Activated CD4-positive, alpha-beta T cell treated with anti-CD3 and anti-CD28 coated beads, Interleukin-2, amount 10 ng/mL, durations not matched to agents 7 days and 5 days (primary cell): ENCODE results near the gene NOP10. TPM values are rescaled to one million over a fixed set of nuclear protein-coding genes. Genes with fewer than 3 reads are reported as not detected.

Source experiments
- CTCF ChIA-PET: fragments of 350-600 bp; sonication (Branson Sonifier 250); formaldehyde crosslinking; loops from one replicate; lab custom pipeline; 2021; ENCODE audit warnings: antibody characterized with exemption; lab: Charles Lee
- POLR2A ChIA-PET: fragments of 350-600 bp; sonication (Branson Sonifier 250); formaldehyde crosslinking; loops from one replicate; lab custom pipeline; 2021; ENCODE audit warnings: antibody characterized with exemption; lab: Charles Lee
- DNase-seq: peaks from one replicate; pipeline ENCODE4 v3.0.0-alpha.2; 2020
- H3K27ac Mint-ChIP-seq: one replicate; pipeline ENCODE4 v1.8.0; 2021; ENCODE audit warnings: mild to moderate bottlenecking, moderate library complexity, mixed read lengths
- H3K27me3 Mint-ChIP-seq: one replicate; pipeline ENCODE4 v1.8.0; 2021; ENCODE audit warnings: mixed read lengths
- H3K36me3 Mint-ChIP-seq: one replicate; pipeline ENCODE4 v1.8.0; 2021; ENCODE audit warnings: low read depth, mixed read lengths
- H3K4me1 Mint-ChIP-seq: one replicate; pipeline ENCODE4 v1.8.0; 2021; ENCODE audit warnings: mixed read lengths
- H3K4me3 Mint-ChIP-seq: one replicate; pipeline ENCODE4 v1.8.0; 2021; ENCODE audit warnings: mild to moderate bottlenecking, moderate library complexity, mixed read lengths
- H3K9me3 Mint-ChIP-seq: one replicate; pipeline ENCODE4 v1.8.0; 2021; ENCODE audit warnings: mixed read lengths
- microRNA-seq: library from miRNA; unstranded; fragments of <30 nt; microRNA quantifications from one replicate; pipeline ENCODE4 v1.2.0, GENCODE V29; 2021; ENCODE audit warnings: borderline microRNAs expressed, borderline replicate concordance
- total RNA-seq, 2 experiments: library from RNA; stranded (reverse); gene quantifications; one replicate each; pipeline ENCODE4 v1.2.3, GENCODE V29; 2021

NOP10 gene
- total RNA-seq, 2 experiments from 2014 or later = 162 to 207 TPM

DNA sequence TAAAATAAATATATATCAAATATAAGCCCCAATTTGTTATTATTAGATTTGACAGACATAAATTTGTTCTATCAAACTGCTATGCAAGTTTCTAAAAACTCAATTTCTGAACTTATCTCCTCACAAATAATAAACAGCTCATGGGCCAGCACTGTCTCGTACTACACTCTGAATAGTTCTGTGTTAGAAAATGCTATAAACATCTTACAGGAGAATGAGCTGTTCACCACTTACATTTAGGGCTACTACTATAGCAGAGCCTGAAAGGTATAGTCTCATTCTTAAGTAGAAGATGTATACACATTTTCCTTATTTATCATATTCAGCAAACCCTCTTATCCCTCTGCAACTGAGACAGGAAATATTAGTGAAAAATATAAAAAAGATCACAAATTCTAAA is 18.0 kb downstream of the NOP10 start:
- peaks cover 6% of the 10 kb centered on the region for H3K36me3 Mint-ChIP-seq
- H3K27ac Mint-ChIP-seq = no peak overlapping the region
- CTCF ChIA-PET = interaction anchor here (0.7 to 1.0 kb wide), 2 partner anchors 11 to 42 kb away, joined by 3 read pairs; partner anchors contain the start of gene LPCAT4
- peaks cover 50% of the 10 kb centered on the region for H3K4me1 Mint-ChIP-seq
- DNase-seq = no peak
- H3K9me3 Mint-ChIP-seq = no peaks in the 10 kb centered on the region
- POLR2A ChIA-PET = no interaction called here
- H3K4me3 Mint-ChIP-seq = no peak overlapping the region
- no peaks in the 10 kb centered on the region for H3K27me3 Mint-ChIP-seq

DNA sequence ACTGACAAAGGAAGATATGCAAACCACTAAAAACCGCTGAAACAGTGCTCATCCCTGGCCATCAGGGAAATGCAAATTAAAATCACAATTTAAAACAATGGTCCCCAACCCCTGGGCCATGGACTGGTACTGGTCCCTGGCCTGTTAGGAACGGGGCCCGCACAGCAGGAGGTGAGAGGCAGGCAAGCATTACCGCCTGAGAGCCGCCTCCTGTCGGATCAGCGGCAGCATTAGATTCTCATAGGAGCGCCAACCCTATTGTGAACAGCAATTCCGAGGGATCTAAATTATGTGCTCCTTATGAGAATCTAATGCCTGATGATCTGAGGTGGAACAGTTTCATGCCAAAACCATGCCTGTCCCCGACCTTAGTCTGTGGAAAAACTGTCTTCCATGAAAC is 19.7 kb downstream of the NOP10 start:
- POLR2A ChIA-PET = no interaction called here
- DNase-seq = no peak
- H3K4me3 Mint-ChIP-seq = no peak overlapping the region
- peaks cover 6% of the 10 kb centered on the region for H3K36me3 Mint-ChIP-seq
- peaks cover 44% of the 10 kb centered on the region for H3K4me1 Mint-ChIP-seq
- CTCF ChIA-PET = no interaction called here
- no peaks in the 10 kb centered on the region for H3K9me3 Mint-ChIP-seq
- H3K27me3 Mint-ChIP-seq = no peaks in the 10 kb centered on the region
- no peak overlapping the region for H3K27ac Mint-ChIP-seq

DNA sequence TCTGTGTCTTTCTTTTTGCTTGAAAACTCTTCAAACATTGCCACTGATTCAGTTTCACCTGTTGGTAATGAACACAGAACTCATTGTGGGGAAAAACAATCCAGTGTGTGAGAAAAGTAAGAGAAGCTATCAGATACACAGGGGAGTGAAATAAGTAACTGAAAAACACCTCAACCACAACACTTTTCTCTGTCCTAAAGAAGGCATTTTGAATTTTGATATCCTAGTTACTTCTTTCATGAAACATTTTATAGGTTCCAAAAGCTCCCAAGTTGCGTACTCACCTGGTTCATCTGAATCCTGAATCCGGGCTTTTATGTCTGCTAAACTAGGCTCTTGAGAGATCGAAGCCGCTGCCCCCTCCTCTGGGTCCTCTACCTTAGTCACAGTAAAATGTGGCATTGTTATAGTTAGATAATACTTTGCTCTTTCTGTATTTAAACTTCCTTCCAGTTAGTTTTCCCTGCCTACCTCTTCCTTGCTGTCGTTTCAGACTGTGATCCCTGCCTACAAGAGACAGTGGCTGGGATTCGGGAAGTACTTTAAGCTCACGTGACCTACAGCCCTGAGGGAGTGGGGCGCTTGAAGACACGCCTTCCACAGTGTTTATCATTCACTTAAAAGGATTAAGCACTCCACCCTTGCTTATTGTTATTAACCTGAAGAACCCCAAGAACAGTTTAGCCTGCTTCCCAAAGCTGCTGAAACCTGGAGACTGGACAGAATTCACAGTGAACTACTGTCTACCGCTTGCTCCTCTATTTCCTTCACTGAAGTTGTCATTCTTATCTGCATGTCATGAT is 24.5 kb downstream of the NOP10 start:
- no peaks in the 10 kb centered on the region for H3K27me3 Mint-ChIP-seq
- ChIA-PET CTCF (interaction anchor here (0.6 to 2.3 kb wide), 8 partner anchors 9 to 298 kb away, joined by 3 to 9 read pairs (median 4); partner anchors contain the start of genes NOP10 and NUTM1), POLR2A (interaction anchor here (0.5 kb wide), 1 partner anchor 8 kb away, joined by 4 read pairs; no protein-coding TSS in a partner anchor)
- peak overlapping the region; percentile 88 for H3K4me3 Mint-ChIP-seq
- H3K9me3 Mint-ChIP-seq = no peaks in the 10 kb centered on the region
- H3K27ac Mint-ChIP-seq = peak overlapping the region; percentile 92
- DNase-seq = peak; percentile 42
- H3K4me1 Mint-ChIP-seq = peaks cover 47% of the 10 kb centered on the region
- H3K36me3 Mint-ChIP-seq = peaks cover 18% of the 10 kb centered on the region

DNA sequence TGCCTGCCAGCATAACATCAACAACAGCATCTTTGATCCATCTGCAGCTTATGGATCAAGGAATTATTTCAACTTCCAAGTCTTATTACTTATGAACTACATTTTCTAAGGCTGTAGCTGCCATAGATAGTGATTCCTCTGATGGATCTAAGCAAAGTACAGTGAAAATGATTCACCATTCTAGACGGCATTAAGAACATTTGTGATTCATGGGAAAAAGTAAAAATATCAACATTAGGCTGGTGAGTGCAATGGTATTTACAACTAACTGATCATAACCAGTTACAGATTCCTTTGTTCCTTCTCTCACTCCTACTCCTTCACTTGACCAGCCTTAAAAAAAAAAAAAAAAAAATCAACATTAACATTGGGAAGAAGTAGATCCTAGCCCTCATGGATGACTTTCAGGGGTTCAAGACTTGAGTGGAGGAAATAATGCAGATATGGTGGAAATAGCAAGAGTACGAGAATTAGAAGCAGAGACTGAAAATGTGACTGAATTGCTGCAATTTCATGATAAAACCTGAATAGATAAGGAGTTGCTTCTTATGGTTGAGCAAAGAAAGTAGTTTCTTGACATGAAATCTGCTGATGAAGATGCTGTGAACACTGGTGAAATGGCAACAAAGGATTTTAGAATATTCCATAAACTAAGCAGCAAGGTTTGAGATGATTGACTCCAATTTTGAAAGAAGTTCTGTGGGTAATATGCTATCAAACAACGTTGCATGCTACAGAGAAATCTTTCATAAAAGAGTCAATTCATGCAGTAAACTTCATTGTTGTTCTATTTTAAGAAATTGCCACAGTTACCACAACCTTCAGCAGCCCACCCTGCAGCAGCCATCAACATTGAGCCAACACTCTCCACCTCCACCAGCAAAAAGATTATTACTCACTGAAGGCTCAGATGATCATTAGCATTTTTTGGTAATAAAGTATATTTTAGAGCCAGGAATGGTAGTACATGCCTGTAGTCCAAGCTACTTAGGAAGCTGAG is 28.1 kb downstream of the NOP10 start:
- peaks cover 39% of the 10 kb centered on the region for H3K4me1 Mint-ChIP-seq
- H3K27ac Mint-ChIP-seq = no peak overlapping the region
- H3K27me3 Mint-ChIP-seq = no peaks in the 10 kb centered on the region
- no peak overlapping the region for H3K4me3 Mint-ChIP-seq
- DNase-seq = no peak
- peaks cover 21% of the 10 kb centered on the region for H3K36me3 Mint-ChIP-seq
- no peaks in the 10 kb centered on the region for H3K9me3 Mint-ChIP-seq
- POLR2A ChIA-PET = no interaction called here
- CTCF ChIA-PET = no interaction called here

DNA sequence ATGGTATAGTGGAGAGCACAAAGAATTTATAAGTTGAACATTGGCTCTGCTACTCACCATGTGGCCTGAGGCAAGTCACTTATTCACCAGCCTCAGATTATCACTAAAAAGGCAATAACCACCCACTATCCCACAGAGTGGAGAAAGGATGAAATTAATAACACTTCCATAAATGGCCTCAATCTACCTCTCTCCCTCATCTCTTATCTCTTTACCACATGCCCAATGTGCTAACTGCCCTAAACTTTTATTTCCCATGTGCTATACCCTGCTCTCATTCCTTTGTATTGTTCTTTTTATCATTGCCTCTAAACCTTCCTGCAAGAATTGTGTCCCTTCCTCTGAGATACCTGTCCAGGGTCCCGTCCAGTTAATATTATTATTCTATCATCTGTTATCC is 31.4 kb downstream of the NOP10 start:
- H3K4me3 Mint-ChIP-seq = no peak overlapping the region
- no peak for DNase-seq
- H3K27ac Mint-ChIP-seq = no peak overlapping the region
- H3K36me3 Mint-ChIP-seq = peaks cover 31% of the 10 kb centered on the region
- H3K4me1 Mint-ChIP-seq = peaks cover 31% of the 10 kb centered on the region
- POLR2A ChIA-PET = no interaction called here
- CTCF ChIA-PET = no interaction called here
- H3K9me3 Mint-ChIP-seq = no peaks in the 10 kb centered on the region
- no peaks in the 10 kb centered on the region for H3K27me3 Mint-ChIP-seq

DNA sequence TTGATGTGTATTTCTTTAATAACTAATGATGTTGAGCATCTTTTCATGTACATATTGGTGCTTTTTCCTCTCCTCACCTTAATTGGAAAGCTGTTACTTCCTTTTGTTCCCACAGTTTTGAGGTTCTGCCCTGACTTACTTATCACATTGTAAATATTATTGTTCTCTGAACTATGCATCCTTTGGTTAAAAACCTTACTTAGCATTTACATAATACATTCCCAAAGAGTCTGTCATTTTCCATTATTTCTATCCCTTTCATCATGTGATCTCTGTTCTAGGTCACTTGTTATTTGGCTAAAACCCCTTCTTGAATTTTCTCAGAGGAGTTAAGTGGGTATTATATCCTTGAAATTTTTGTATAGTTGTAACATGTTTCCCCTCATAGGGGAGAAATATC is 38.3 kb downstream of the NOP10 start:
- no peaks in the 10 kb centered on the region for H3K27me3 Mint-ChIP-seq
- H3K4me3 Mint-ChIP-seq = no peak overlapping the region
- no peak overlapping the region for H3K27ac Mint-ChIP-seq
- CTCF ChIA-PET = no interaction called here
- H3K4me1 Mint-ChIP-seq = peaks cover 12% of the 10 kb centered on the region
- H3K36me3 Mint-ChIP-seq = peaks cover 18% of the 10 kb centered on the region
- H3K9me3 Mint-ChIP-seq = no peaks in the 10 kb centered on the region
- POLR2A ChIA-PET = no interaction called here
- DNase-seq = no peak

DNA sequence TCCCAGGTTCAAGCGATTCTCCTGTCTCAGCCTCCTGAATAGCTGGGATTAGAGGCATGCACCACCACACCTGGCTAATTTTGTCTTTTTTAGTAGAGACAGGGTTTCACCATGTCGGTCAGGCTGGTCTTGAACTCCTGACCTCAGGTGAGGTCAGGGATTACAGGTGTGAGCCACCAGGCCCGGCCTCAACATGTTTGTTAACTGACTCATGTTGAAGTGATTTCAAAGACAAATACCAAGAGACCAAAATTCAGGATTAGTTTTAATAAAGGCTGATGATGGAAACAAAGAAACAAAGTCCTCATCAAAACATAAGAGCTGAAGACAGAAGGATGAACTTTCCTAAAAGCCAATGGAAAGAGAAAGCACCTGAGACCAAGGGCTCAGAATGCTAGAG is 41.9 kb downstream of the NOP10 start:
- DNase-seq = no peak
- no peaks in the 10 kb centered on the region for H3K9me3 Mint-ChIP-seq
- ChIA-PET POLR2A (interaction anchor here (0.7 kb wide), 1 partner anchor 36 kb away, joined by 3 read pairs; the partner anchor contains the start of gene SLC12A6), CTCF (interaction anchor here (1.0 kb wide), 1 partner anchor 343 kb away, joined by 7 read pairs; no protein-coding TSS in a partner anchor)
- H3K36me3 Mint-ChIP-seq = peaks cover 12% of the 10 kb centered on the region
- no peak overlapping the region for H3K4me3 Mint-ChIP-seq
- no peaks in the 10 kb centered on the region for H3K27me3 Mint-ChIP-seq
- no peak overlapping the region for H3K27ac Mint-ChIP-seq
- H3K4me1 Mint-ChIP-seq = no peaks in the 10 kb centered on the region

DNA sequence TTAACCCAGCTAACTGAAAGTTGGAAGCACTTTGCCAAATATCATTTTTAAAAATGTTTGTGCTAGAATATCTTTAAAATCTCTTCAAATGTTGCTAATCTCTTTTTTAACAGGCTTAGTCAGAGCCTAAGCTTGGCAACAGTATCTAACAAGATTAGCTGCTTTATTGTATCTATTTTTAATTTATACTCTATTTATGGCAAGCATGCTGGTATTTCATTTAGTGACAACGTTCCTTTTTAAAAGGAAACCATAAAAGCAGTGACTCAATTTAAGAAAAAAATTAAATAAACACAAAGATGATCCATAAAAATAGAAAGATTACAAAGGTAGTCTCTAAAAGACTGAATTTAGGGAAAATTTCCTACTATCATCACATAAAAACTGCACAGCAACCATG is 45.9 kb downstream of the NOP10 start:
- DNase-seq = no peak
- ChIA-PET CTCF (no interaction called here), POLR2A (no interaction called here)
- H3K27me3 Mint-ChIP-seq = no peaks in the 10 kb centered on the region
- H3K4me1 Mint-ChIP-seq = peaks cover 2% of the 10 kb centered on the region
- no peak overlapping the region for H3K4me3 Mint-ChIP-seq
- H3K36me3 Mint-ChIP-seq = peaks cover 22% of the 10 kb centered on the region
- no peaks in the 10 kb centered on the region for H3K9me3 Mint-ChIP-seq
- H3K27ac Mint-ChIP-seq = no peak overlapping the region

DNA sequence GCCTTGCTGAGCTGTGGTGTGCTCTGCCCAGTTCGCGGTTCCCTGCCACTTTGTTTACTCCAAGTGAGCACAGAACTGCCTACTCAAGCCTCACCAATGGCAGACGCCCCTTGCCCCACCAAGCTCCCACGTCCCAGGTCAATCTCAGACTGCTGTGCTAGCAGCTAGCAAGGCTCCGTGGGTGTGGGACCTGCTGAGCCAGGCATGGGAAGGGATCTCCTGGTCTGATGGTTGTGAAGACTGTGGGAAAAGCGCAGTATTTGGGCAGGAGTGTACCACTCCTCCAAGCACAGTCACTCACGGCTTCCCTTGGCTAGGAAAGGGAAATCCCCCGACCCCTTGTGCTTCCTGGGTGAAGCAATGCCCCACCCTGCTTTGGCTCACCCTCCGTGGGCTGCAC is 50.3 kb downstream of the NOP10 start:
- no peak overlapping the region for H3K27ac Mint-ChIP-seq

More for the DNA sequence above, 50.3 kb downstream of the NOP10 start:
- peaks cover 31% of the 10 kb centered on the region for H3K36me3 Mint-ChIP-seq
- ChIA-PET CTCF (no interaction called here), POLR2A (no interaction called here)
- H3K4me1 Mint-ChIP-seq = peaks cover 2% of the 10 kb centered on the region
- no peak overlapping the region for H3K4me3 Mint-ChIP-seq
- peaks cover 6% of the 10 kb centered on the region for H3K9me3 Mint-ChIP-seq
- H3K27me3 Mint-ChIP-seq = no peaks in the 10 kb centered on the region
- no peak for DNase-seq

Small RNA genes lying within 50 kb of the gene (microRNA-seq; reads per million reads assigned to microRNA genes)
- gene MIR1233-1 = not detected

Other genes starting within 250 kb of the NOP10 start
- 10 to 100 TPM; 63.1 to 65.6 TPM for gene EMC7, start 241.3 kb downstream of the NOP10 start, total RNA-seq
- gene PGBD4, start 241.1 kb downstream of the NOP10 start, total RNA-seq = 1 to 10 TPM; 3.8 to 4.1 TPM
- 10 to 100 TPM; 40.8 to 45.7 TPM for gene KATNBL1, start 133.0 kb downstream of the NOP10 start, total RNA-seq
- 10 to 100 TPM; 72.6 to 78.0 TPM for gene EMC4, start 118.1 kb downstream of the NOP10 start, total RNA-seq
- gene SLC12A6, start 5.4 kb downstream of the NOP10 start, total RNA-seq = 10 to 100 TPM; 32.7 to 36.7 TPM
- not detected for gene NUTM1, start 179 bp upstream of the NOP10 start, total RNA-seq
- gene LPCAT4, start 24.1 kb upstream of the NOP10 start, total RNA-seq = 100 to 1,000 TPM in 1 of 2 experiments, 10 to 100 TPM in 1; 98.2 to 101 TPM
- 100 to 1,000 TPM; 253 to 262 TPM for gene GOLGA8A, start 94.7 kb upstream of the NOP10 start, total RNA-seq
- 100 to 1,000 TPM; 111 to 130 TPM for gene GOLGA8B, start 240.5 kb upstream of the NOP10 start, total RNA-seq